ENCODE data around the gene LDLRAP1. TPM values are rescaled to one million over a fixed set of nuclear protein-coding genes. Genes with fewer than 3 reads are reported as not detected.

LDLRAP1 gene
- polyA plus RNA-seq, 1 donor from 2014 or later, result 0.22 TPM

- Histone ChIP-seq H3K79me2 (replicated peaks; ENCODE audit: insufficient read depth, low read length) (no peaks in the 10 kb centered on the region), H4K20me1 (ENCODE audit: insufficient read depth) (no peaks in the 10 kb centered on the region), H3K27me3 (ENCODE audit: insufficient read depth, low read depth, low read length) (no peaks in the 10 kb centered on the region), H3F3A (ENCODE audit: insufficient read depth, low read length, poor library complexity, severe bottlenecking) (no peaks in the 10 kb centered on the region), H3K9ac (ENCODE audit: low read length) (no peak overlapping the region), H3K4me2 (ENCODE audit: low read length) (no peak overlapping the region), H3K27ac (ENCODE audit: low read length) (no peak overlapping the region), H3K36me3 (ENCODE audit: insufficient read depth, low read length) (no peaks in the 10 kb centered on the region), H3K4me3 (ENCODE audit: low read length) (no peak overlapping the region), H2AFZ (ENCODE audit: low read depth, low read length) (no peak overlapping the region), H3K9me3 (ENCODE audit: low read length) (no peaks in the 10 kb centered on the region), H3K9me2 (ENCODE audit: insufficient read depth, low read length) (no peaks in the 10 kb centered on the region)
- TF ChIP-seq POLR2AphosphoS5 (IDR thresholded peaks at IDR 0.05) (no peak), MXI1 (conservative IDR thresholded peaks at IDR 0.05; ENCODE audit: poor library complexity, severe bottlenecking) (no peak), EP300 (conservative IDR thresholded peaks at IDR 0.05; ENCODE audit: poor library complexity, severe bottlenecking) (no peak), RAD21 (conservative IDR thresholded peaks at IDR 0.05) (no peak), EZH2 (IDR thresholded peaks at IDR 0.05; ENCODE audit: borderline replicate concordance, insufficient read depth, low read length, poor library complexity, severe bottlenecking) (no peak)
These were observed 13.0 kb upstream of the LDLRAP1 start for GRCh38 chr1:25530186-25531081.

- Histone ChIP-seq H3K79me2 (replicated peaks; ENCODE audit: insufficient read depth, low read length) (no peaks in the 10 kb centered on the region), H3K9ac (ENCODE audit: low read length) (no peak overlapping the region), H3K36me3 (ENCODE audit: insufficient read depth, low read length) (no peaks in the 10 kb centered on the region), H3K27me3 (ENCODE audit: insufficient read depth, low read depth, low read length) (no peaks in the 10 kb centered on the region), H3K27ac (ENCODE audit: low read length) (no peak overlapping the region), H3K4me3 (ENCODE audit: low read length) (no peak overlapping the region), H3K9me2 (ENCODE audit: insufficient read depth, low read length) (no peaks in the 10 kb centered on the region), H2AFZ (ENCODE audit: low read depth, low read length) (no peak overlapping the region), H3F3A (ENCODE audit: insufficient read depth, low read length, poor library complexity, severe bottlenecking) (no peaks in the 10 kb centered on the region), H3K9me3 (ENCODE audit: low read length) (no peaks in the 10 kb centered on the region), H4K20me1 (ENCODE audit: insufficient read depth) (no peaks in the 10 kb centered on the region), H3K4me2 (ENCODE audit: low read length) (no peak overlapping the region)
- TF ChIP-seq RAD21 (conservative IDR thresholded peaks at IDR 0.05) (no peak), MXI1 (conservative IDR thresholded peaks at IDR 0.05; ENCODE audit: poor library complexity, severe bottlenecking) (no peak), POLR2AphosphoS5 (IDR thresholded peaks at IDR 0.05) (no peak), EZH2 (IDR thresholded peaks at IDR 0.05; ENCODE audit: borderline replicate concordance, insufficient read depth, low read length, poor library complexity, severe bottlenecking) (no peak), CTCF (IDR thresholded peaks at IDR 0.05; ENCODE audit: poor library complexity, severe bottlenecking) (no peak), SMC3 (conservative IDR thresholded peaks at IDR 0.05; ENCODE audit: poor library complexity) (no peak), TAF1 (IDR thresholded peaks at IDR 0.05; ENCODE audit: low read depth) (no peak), EP300 (conservative IDR thresholded peaks at IDR 0.05; ENCODE audit: poor library complexity, severe bottlenecking) (no peak)
- TF ChIP-seq, protein P1, sequence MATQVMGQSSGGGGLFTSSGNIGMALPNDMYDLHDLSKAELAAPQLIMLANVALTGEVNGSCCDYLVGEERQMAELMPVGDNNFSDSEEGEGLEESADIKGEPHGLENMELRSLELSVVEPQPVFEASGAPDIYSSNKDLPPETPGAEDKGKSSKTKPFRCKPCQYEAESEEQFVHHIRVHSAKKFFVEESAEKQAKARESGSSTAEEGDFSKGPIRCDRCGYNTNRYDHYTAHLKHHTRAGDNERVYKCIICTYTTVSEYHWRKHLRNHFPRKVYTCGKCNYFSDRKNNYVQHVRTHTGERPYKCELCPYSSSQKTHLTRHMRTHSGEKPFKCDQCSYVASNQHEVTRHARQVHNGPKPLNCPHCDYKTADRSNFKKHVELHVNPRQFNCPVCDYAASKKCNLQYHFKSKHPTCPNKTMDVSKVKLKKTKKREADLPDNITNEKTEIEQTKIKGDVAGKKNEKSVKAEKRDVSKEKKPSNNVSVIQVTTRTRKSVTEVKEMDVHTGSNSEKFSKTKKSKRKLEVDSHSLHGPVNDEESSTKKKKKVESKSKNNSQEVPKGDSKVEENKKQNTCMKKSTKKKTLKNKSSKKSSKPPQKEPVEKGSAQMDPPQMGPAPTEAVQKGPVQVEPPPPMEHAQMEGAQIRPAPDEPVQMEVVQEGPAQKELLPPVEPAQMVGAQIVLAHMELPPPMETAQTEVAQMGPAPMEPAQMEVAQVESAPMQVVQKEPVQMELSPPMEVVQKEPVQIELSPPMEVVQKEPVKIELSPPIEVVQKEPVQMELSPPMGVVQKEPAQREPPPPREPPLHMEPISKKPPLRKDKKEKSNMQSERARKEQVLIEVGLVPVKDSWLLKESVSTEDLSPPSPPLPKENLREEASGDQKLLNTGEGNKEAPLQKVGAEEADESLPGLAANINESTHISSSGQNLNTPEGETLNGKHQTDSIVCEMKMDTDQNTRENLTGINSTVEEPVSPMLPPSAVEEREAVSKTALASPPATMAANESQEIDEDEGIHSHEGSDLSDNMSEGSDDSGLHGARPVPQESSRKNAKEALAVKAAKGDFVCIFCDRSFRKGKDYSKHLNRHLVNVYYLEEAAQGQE (IDR thresholded peaks at IDR 0.05; ENCODE audit: borderline replicate concordance), result no peak
These were observed 12.3 kb upstream of the LDLRAP1 start for GRCh38 chr1:25531082-25531461.
